ENCODE measurements around the gene HSF2BP.

GRCh38 chr21:43639470-43640353, 19.6 kb downstream of the HSF2BP start:
- TF ChIP-seq FOXM1 (IDR thresholded peaks at IDR 0.05; ENCODE audit: borderline replicate concordance, low read depth) (no peak), NFIC (IDR thresholded peaks at IDR 0.05) (no peak), TAF1 (IDR thresholded peaks at IDR 0.05; ENCODE audit: low read depth) (no peak), CREB1 (IDR thresholded peaks at IDR 0.05; ENCODE audit: low read depth) (no peak)

All from Ishikawa (cell line).